GM23338 (cell line): ENCODE data around the gene EN2. TPM values are rescaled to one million over a fixed set of nuclear protein-coding genes. Genes with fewer than 3 reads are reported as not detected.

Experiments used
- ATAC-seq: fragments of 200-7000 bp; cut with Tn5 transposase; 3 replicates; pipeline ENCODE4 v1.9.1; 2020
- DNase-seq: peaks from one replicate; pipeline ENCODE4 v3.0.0-alpha.2; 2015; ENCODE audit warnings: low spot score
- H2AFZ ChIP-seq: fragments of 200-600 bp; sonication (generic); 2 replicates; pipeline ENCODE4 v1.8.0; 2016; ENCODE audit warnings: antibody characterized with exemption, mild to moderate bottlenecking, moderate library complexity
- H3F3A ChIP-seq: fragments of 200-600 bp; sonication (generic); replicated peaks from 2 replicates; pipeline ENCODE4 v1.8.0; 2017; ENCODE audit warnings: antibody characterized with exemption, mixed run types, low read depth
- H3K27ac ChIP-seq: fragments of 200-600 bp; sonication (generic); 2 replicates; pipeline ENCODE4 v1.6.1; 2016; ENCODE audit warnings: low read depth
- H3K27me3 ChIP-seq: fragments of 200-600 bp; sonication (generic); 2 replicates; pipeline ENCODE4 v1.8.0; 2016; ENCODE audit warnings: mild to moderate bottlenecking, mixed run types, moderate library complexity; ENCODE audit not compliant: insufficient read depth
- H3K36me3 ChIP-seq: fragments of 200-600 bp; sonication (generic); 2 replicates; pipeline ENCODE4 v1.8.0; 2016; ENCODE audit warnings: mild to moderate bottlenecking; ENCODE audit not compliant: insufficient read depth
- H3K4me1 ChIP-seq: fragments of 200-600 bp; sonication (generic); 2 replicates; pipeline ENCODE4 v1.8.0; 2016; ENCODE audit warnings: mild to moderate bottlenecking, moderate library complexity; ENCODE audit not compliant: insufficient read depth
- H3K4me2 ChIP-seq: fragments of 200-600 bp; sonication (generic); 2 replicates; pipeline ENCODE4 v1.7.1; 2017; ENCODE audit warnings: mixed run types
- H3K4me3 ChIP-seq: fragments of 200-600 bp; sonication (generic); 2 replicates; pipeline ENCODE4 v1.6.1; 2016; ENCODE audit warnings: mixed run types
- H3K79me2 ChIP-seq: fragments of 200-600 bp; sonication (generic); replicated peaks from 2 replicates; pipeline ENCODE4 v1.8.0; 2017; ENCODE audit warnings: mild to moderate bottlenecking; ENCODE audit not compliant: insufficient read depth
- H3K9me2 ChIP-seq: fragments of 200-600 bp; sonication (generic); 2 replicates; pipeline ENCODE4 v1.8.0; 2017; ENCODE audit not compliant: insufficient read depth
- H4K20me1 ChIP-seq: fragments of 200-600 bp; sonication (generic); replicated peaks from 2 replicates; pipeline ENCODE4 v1.8.0; 2017; ENCODE audit warnings: mild to moderate bottlenecking; ENCODE audit not compliant: insufficient read depth
- H3K27ac Mint-ChIP-seq: 2 replicates; pipeline ENCODE4 v1.8.0; 2020; ENCODE audit warnings: inconsistent platforms, mild to moderate bottlenecking, moderate library complexity, mixed read lengths
- H3K27me3 Mint-ChIP-seq: 3 replicates; pipeline ENCODE4 v1.8.0; 2022; ENCODE audit warnings: low read depth, mild to moderate bottlenecking, moderate library complexity, mixed read lengths, inconsistent platforms; ENCODE audit not compliant: insufficient read depth, poor library complexity
- H3K36me3 Mint-ChIP-seq: 3 replicates; pipeline ENCODE4 v1.8.0; 2021; ENCODE audit warnings: low read depth, mild to moderate bottlenecking, inconsistent platforms, moderate library complexity, mixed read lengths
- H3K4me1 Mint-ChIP-seq: 3 replicates; pipeline ENCODE4 v1.8.0; 2020; ENCODE audit warnings: mild to moderate bottlenecking, inconsistent platforms, mixed read lengths
- H3K4me3 Mint-ChIP-seq: 3 replicates; pipeline ENCODE4 v1.8.0; 2021; ENCODE audit warnings: moderate library complexity, mild to moderate bottlenecking, inconsistent platforms, mixed read lengths
- H3K9me3 Mint-ChIP-seq: 3 replicates; pipeline ENCODE4 v1.8.0; 2020; ENCODE audit warnings: moderate library complexity, mild to moderate bottlenecking, inconsistent platforms, mixed read lengths
- CREB1 ChIP-seq: fragments of 250-450 bp; sonication (Bioruptor Pico); IDR thresholded peaks from 2 replicates; pipeline ENCODE4 v1.5.0; 2020; ENCODE audit warnings: low read depth, mild to moderate bottlenecking, moderate library complexity
- ETS1 ChIP-seq: IDR thresholded peaks from 2 replicates; pipeline ENCODE4 v1.6.1; 2016; ENCODE audit warnings: antibody characterized with exemption
- EZH2 ChIP-seq: fragments of 200-600 bp; sonication (generic); IDR thresholded peaks from one replicate; pipeline ENCODE4 v1.8.0; 2017; ENCODE audit warnings: antibody characterized with exemption, mild to moderate bottlenecking, low read depth; ENCODE audit not compliant: unreplicated experiment
- JUNB ChIP-seq: IDR thresholded peaks from one replicate; pipeline ENCODE4 v1.6.1; 2016; ENCODE audit warnings: antibody characterized with exemption; ENCODE audit not compliant: unreplicated experiment
- POLR2AphosphoS5 ChIP-seq: IDR thresholded peaks from 2 replicates; pipeline ENCODE4 v1.6.1; 2016; ENCODE audit warnings: antibody characterized with exemption, low read depth
- REST ChIP-seq: IDR thresholded peaks from one replicate; pipeline ENCODE4 v1.6.1; 2018; ENCODE audit warnings: antibody characterized with exemption; ENCODE audit not compliant: unreplicated experiment
- STAT1 ChIP-seq: IDR thresholded peaks from one replicate; pipeline ENCODE4 v1.6.1; 2016; ENCODE audit warnings: antibody characterized with exemption; ENCODE audit not compliant: unreplicated experiment
- ZNF114 ChIP-seq: fragments of 250-450 bp; sonication (Bioruptor Pico); IDR thresholded peaks from 2 replicates; pipeline ENCODE4 v1.5.0; 2020; ENCODE audit warnings: mild to moderate bottlenecking, moderate library complexity
- ZNF331 ChIP-seq: fragments of 250-450 bp; sonication (Bioruptor Pico); IDR thresholded peaks from 2 replicates; pipeline ENCODE4 v1.5.0; 2020; ENCODE audit warnings: low read depth, mild to moderate bottlenecking, moderate library complexity
- polyA plus RNA-seq: library from polyadenylated mRNA; unstranded; fragments of >200 nt; fragmentation: Nextera tagmentation; extraction: Ambion mirVana; gene quantifications from 2 replicates; pipeline ENCODE4 v1.2.1, GENCODE V29; 2016
- total RNA-seq: library from RNA; depleted of rRNA; stranded (reverse); fragments of >200 nt; shearing (Covaris generic); gene quantifications from 2 replicates; pipeline ENCODE4 v1.2.3, GENCODE V29; 2014

Gene EN2
- total and polyA plus RNA-seq, 2 experiments from 2014 or later, result not detected

GRCh38 chr7:155425887-155426286, 32.0 kb upstream of the EN2 start:
- Histone ChIP-seq H3K27me3 (no peaks in the 10 kb centered on the region), H3K4me3 (no peak overlapping the region), H3K27ac (no peak overlapping the region), H3F3A (no peaks in the 10 kb centered on the region), H3K4me2 (no peak overlapping the region), H2AFZ (no peak overlapping the region), H4K20me1 (no peaks in the 10 kb centered on the region), H3K9me2 (no peaks in the 10 kb centered on the region; the same call in 1 of the 2 replicates), H3K36me3 (no peaks in the 10 kb centered on the region), H3K4me1 (no peaks in the 10 kb centered on the region), H3K79me2 (no peaks in the 10 kb centered on the region)
- Mint-ChIP-seq H3K36me3 (no peaks in the 10 kb centered on the region), H3K9me3 (no peaks in the 10 kb centered on the region; the same call in 1 of the 3 replicates), H3K4me1 (no peaks in the 10 kb centered on the region), H3K4me3 (no peak overlapping the region), H3K27me3 (peaks cover 16% of the 10 kb centered on the region), H3K27ac (no peak overlapping the region)
- no peak for DNase-seq
- ATAC-seq, result no peak
- no peak for TF ChIP-seq EZH2
- no peak for TF ChIP-seq STAT1
- no peak for TF ChIP-seq ETS1
- TF ChIP-seq ZNF114 (CRISPR knock-in tag), result no peak
- no peak for TF ChIP-seq ZNF331 (CRISPR knock-in tag)
- TF ChIP-seq JUNB, result no peak
- no peak for TF ChIP-seq REST

GRCh38 chr7:155426543-155427410, 31.2 kb upstream of the EN2 start:
- no peak overlapping the region for H3K4me3 Mint-ChIP-seq
- H4K20me1 ChIP-seq, result no peaks in the 10 kb centered on the region
- H3K27me3 ChIP-seq, result no peaks in the 10 kb centered on the region
- H3K36me3 Mint-ChIP-seq, result no peaks in the 10 kb centered on the region
- no peaks in the 10 kb centered on the region; the same call in 2 of the 3 replicates for H3K9me3 Mint-ChIP-seq
- peaks cover 16% of the 10 kb centered on the region for H3K27me3 Mint-ChIP-seq
- H3K36me3 ChIP-seq, result no peaks in the 10 kb centered on the region
- H3K4me3 ChIP-seq, result no peak overlapping the region
- no peak for DNase-seq
- H3K9me2 ChIP-seq, result no peaks in the 10 kb centered on the region; the same call in 1 of the 2 replicates
- no peak overlapping the region for H3K4me2 ChIP-seq
- no peak overlapping the region for H3K27ac ChIP-seq
- no peak overlapping the region for H2AFZ ChIP-seq
- no peaks in the 10 kb centered on the region for H3F3A ChIP-seq
- H3K4me1 Mint-ChIP-seq, result no peaks in the 10 kb centered on the region
- no peaks in the 10 kb centered on the region for H3K79me2 ChIP-seq
- H3K4me1 ChIP-seq, result no peaks in the 10 kb centered on the region
- H3K27ac Mint-ChIP-seq, result no peak overlapping the region
- no peak for ATAC-seq
- no peak for TF ChIP-seq ETS1
- TF ChIP-seq POLR2AphosphoS5, result no peak
- TF ChIP-seq CREB1 (CRISPR knock-in tag), result no peak
